Fibroblast of pulmonary artery (primary cell): ENCODE data around the gene CSNK1D.

ENCODE experiments used
- DNase-seq: peaks from one replicate; pipeline ENCODE4 v3.0.0-alpha.2; 2010; ENCODE audit warnings: low read depth
- H3K4me3 ChIP-seq: replicated peaks from 2 replicates; pipeline ENCODE4 v1.5.1; 2011; ENCODE audit warnings: low read depth, mild to moderate bottlenecking, control low read depth, low read length, moderate library complexity
- CTCF ChIP-seq: IDR thresholded peaks from 2 replicates; pipeline ENCODE4 v1.5.1; 2011; ENCODE audit warnings: mild to moderate bottlenecking, control low read depth, low read length, inconsistent platforms; ENCODE audit errors: missing control alignments

Gene CSNK1D

DNA sequence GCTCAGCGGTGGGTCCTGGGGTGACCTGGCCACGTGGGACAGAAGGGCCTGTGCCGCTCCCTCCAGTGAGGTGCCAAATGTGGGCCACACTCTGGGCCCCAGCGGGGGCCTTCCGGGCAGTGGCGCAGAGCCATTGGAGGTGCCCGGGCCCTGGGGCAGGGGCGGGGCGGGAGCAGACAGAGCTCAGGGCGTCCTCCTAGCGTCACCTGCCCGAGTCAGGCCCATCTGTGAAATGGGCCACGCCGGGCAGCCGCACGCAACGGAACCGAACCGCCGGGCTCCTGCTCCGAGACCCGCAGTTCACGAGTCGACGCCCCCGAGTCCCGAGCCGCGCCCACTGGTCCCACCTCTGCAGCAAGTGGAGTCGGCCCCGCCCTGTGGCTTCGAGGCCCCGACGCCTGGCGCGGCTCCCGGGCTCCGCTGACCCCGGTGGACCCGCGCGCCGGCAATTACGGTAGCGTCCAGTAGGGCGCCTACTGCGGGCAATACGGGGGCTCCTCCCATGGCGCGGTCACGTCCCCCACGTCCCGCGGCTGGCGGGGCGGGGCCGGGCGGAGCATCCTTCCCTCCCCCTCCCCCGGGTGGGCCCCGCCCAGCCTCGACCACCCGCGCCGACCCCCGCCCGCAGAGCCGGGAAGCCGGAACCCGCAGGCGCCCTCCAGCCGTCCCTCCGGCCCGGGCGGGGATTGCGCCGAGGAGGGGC, 42.7 kb downstream of the CSNK1D start:
- peak; percentile 20 for TF ChIP-seq CTCF
- peak; percentile 91 for DNase-seq
- H3K4me3 ChIP-seq = peak overlapping the region; percentile 92

- DNase-seq = no peak
Measured at GRCh38 chr17:82229698-82230608, 43.5 kb downstream of the CSNK1D start.

DNA sequence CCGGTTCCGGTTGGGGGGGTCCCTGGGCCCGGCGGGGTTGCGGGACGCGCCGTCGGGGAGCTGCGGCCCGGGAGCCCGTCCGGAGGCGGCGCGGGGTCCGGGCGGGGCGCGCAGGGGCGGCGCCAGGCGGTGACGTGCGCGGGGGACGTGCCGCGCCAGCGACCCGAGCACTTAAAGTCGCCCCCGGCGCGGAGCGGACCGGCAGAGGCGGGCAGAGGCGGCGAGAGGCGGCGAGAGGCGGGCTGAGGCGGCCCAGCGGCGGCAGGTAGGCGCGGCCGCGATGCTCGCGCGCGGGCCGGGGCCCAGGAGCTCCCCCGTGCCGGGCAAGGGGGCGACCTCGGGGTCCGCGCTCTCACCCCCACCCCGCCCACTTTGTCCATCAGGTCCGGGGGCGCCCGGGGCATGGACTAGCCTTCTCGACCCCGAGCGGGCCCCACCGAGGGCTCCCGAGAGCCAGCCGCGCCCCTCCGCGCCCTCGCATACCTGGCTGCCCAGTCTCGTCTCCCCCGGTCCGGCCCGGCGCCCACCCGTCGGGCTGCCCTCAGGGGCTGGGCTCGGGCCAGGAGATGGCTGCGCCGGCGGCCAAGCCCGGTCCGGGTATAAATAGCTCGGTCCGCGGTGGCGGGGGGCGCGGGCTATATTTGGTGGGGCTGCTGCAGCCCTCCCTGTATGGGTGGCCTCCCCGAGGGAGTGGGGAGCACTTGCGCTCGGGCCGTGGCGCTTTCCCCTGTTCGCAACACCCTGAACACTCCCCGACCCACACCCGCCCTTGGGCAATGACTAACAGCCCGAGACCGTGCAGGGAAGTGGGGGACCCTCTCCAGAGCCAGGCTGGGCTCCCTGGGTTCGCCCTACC, 44.4 kb downstream of the CSNK1D start, which contains the start of gene SLC16A3:
TSS of gene SLC16A3 (plus strand) at position 201 of the 856 bp plus-strand sequence. CDS start 6,967 bp downstream, outside the sequence.
- TF ChIP-seq CTCF = no peak
- DNase-seq = peak; percentile 82
- H3K4me3 ChIP-seq = peak within 1 kb of the TSS; percentile 92

More at GRCh38 chr17:82229698-82230608, 43.5 kb downstream of the CSNK1D start:
- peak overlapping the region; percentile 92 for H3K4me3 ChIP-seq
- TF ChIP-seq CTCF = no peak

GRCh38 chr17:82228278-82228841, 45.1 kb downstream of the CSNK1D start:
- DNase-seq = no peak

GRCh38 chr17:82227629-82228277, 45.7 kb downstream of the CSNK1D start:
- TF ChIP-seq CTCF = no peak
- no peak for DNase-seq
- H3K4me3 ChIP-seq = peak overlapping the region; percentile 47

More at GRCh38 chr17:82228278-82228841, 45.1 kb downstream of the CSNK1D start:
- no peak for TF ChIP-seq CTCF
- peak overlapping the region; percentile 47 for H3K4me3 ChIP-seq
